ENCODE measurements around the gene CA10. TPM values are rescaled to one million over a fixed set of nuclear protein-coding genes. Genes with fewer than 3 reads are reported as not detected.

The CA10 gene
- polyA plus RNA-seq, 1 donor (not counting 4 experiments of a cell fraction or from before 2014, with no cell fraction given), result 2.9 TPM

DNA sequence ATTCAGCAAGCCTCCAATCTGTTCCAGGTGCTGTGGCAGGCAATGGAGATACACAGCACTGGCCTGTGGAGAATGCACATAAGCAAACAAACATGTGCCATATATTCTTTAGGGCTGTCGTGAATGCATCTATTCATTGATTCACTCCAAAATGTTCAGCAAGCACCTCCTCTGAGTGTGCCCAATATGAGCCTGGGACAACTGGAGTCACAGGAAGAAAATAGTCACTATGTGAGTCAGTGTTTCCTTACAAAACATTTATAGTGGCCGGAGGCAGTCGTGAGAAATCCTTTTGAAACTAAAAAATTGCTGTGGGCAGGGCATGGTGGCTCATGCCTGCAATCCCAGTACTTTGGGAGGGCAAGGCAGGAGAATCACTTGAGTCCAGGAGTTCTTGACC, 310.1 kb downstream of the CA10 start:
- dilution Hi-C loops (cut with MboI; ENCODE audit: extremely low pct_ligation_motif_present, low sequenced_read_pairs), result no loop called here
- no peaks in the 10 kb centered on the region for H3K36me3 ChIP-seq (ENCODE audit: control insufficient read depth in 2 of 2, extremely low read depth in 1 of 2, insufficient read depth in 2 of 2, low read length in 2 of 2)
- H3K4me3 ChIP-seq (ENCODE audit: control insufficient read depth in 2 of 3, extremely low read depth in 1 of 3, insufficient read depth in 2 of 3, low read depth in 1 of 3, low read length in 3 of 3), result no peak overlapping the region
- TF ChIP-seq, protein P1, sequence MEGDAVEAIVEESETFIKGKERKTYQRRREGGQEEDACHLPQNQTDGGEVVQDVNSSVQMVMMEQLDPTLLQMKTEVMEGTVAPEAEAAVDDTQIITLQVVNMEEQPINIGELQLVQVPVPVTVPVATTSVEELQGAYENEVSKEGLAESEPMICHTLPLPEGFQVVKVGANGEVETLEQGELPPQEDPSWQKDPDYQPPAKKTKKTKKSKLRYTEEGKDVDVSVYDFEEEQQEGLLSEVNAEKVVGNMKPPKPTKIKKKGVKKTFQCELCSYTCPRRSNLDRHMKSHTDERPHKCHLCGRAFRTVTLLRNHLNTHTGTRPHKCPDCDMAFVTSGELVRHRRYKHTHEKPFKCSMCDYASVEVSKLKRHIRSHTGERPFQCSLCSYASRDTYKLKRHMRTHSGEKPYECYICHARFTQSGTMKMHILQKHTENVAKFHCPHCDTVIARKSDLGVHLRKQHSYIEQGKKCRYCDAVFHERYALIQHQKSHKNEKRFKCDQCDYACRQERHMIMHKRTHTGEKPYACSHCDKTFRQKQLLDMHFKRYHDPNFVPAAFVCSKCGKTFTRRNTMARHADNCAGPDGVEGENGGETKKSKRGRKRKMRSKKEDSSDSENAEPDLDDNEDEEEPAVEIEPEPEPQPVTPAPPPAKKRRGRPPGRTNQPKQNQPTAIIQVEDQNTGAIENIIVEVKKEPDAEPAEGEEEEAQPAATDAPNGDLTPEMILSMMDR (optimal IDR thresholded peaks at IDR 0.05 in 1 of 3, IDR thresholded peaks at IDR 0.05 in 1 of 3, conservative IDR thresholded peaks at IDR 0.05 in 1 of 3; ENCODE audit: extremely low read depth in 1 of 3, insufficient read depth in 2 of 3, low read length in 3 of 3), result no peak
- peak; percentile 23 for DNase-seq (ENCODE audit: low read depth, low spot score)
- H3K9me3 ChIP-seq (ENCODE audit: control insufficient read depth, low read depth, low read length), result no peaks in the 10 kb centered on the region
- H3K4me2 ChIP-seq (ENCODE audit: control insufficient read depth, extremely low read depth, insufficient read depth, low read depth, low read length), result no peak overlapping the region
- no peaks in the 10 kb centered on the region for H3K4me1 ChIP-seq (ENCODE audit: control insufficient read depth, extremely low read depth, insufficient read depth, low read length)
- no peak overlapping the region for H2AFZ ChIP-seq (ENCODE audit: control insufficient read depth, low read length)
- FAIRE-seq, result no peak
- H3K9ac ChIP-seq (ENCODE audit: control insufficient read depth, extremely low read depth, insufficient read depth, low read length), result no peak overlapping the region
- H4K20me1 ChIP-seq (ENCODE audit: control insufficient read depth, extremely low read depth, insufficient read depth, low read length), result no peaks in the 10 kb centered on the region
- no peaks in the 10 kb centered on the region for H3K9me1 ChIP-seq (ENCODE audit: control insufficient read depth, extremely low read depth, insufficient read depth, low read length)
- H3K79me2 ChIP-seq (ENCODE audit: control insufficient read depth, insufficient read depth, low read length), result no peaks in the 10 kb centered on the region
- H3K27ac ChIP-seq (ENCODE audit: control insufficient read depth, insufficient read depth, low read length), result no peak overlapping the region
- no peaks in the 10 kb centered on the region for H3K27me3 ChIP-seq (ENCODE audit: control insufficient read depth, extremely low read depth, insufficient read depth, low read length)

DNA sequence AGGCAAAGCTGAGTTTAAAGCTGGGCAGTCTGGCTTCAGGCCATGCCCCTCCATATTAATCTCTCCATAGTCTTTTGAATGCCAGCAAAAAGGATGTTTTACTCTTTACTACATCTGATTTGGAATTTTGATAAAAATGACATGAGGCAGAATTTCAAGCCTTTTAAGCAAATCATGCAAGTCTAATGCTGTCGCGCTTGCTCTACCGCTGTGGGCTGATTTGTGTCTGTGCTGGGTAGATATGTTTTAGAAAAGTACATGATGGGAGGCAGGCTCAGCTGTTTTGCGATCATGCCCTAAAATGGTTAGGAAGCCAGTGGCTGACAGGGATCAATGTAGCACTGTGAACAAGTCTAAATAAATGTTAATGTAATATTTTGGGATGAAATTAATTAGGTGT, 311.9 kb downstream of the CA10 start:
- H3K9me1 ChIP-seq (ENCODE audit: control insufficient read depth, extremely low read depth, insufficient read depth, low read length), result no peaks in the 10 kb centered on the region
- no peak for FAIRE-seq
- no peaks in the 10 kb centered on the region for H3K79me2 ChIP-seq (ENCODE audit: control insufficient read depth, insufficient read depth, low read length)
- dilution Hi-C loops (cut with MboI; ENCODE audit: extremely low pct_ligation_motif_present, low sequenced_read_pairs), result no loop called here
- H3K9ac ChIP-seq (ENCODE audit: control insufficient read depth, extremely low read depth, insufficient read depth, low read length), result no peak overlapping the region
- H3K27ac ChIP-seq (ENCODE audit: control insufficient read depth, insufficient read depth, low read length), result no peak overlapping the region
- DNase-seq (ENCODE audit: low read depth, low spot score), result no peak
- H3K36me3 ChIP-seq (ENCODE audit: control insufficient read depth in 2 of 2, extremely low read depth in 1 of 2, insufficient read depth in 2 of 2, low read length in 2 of 2), result no peaks in the 10 kb centered on the region
- no peaks in the 10 kb centered on the region for H3K9me3 ChIP-seq (ENCODE audit: control insufficient read depth, low read depth, low read length)
- H3K4me2 ChIP-seq (ENCODE audit: control insufficient read depth, extremely low read depth, insufficient read depth, low read depth, low read length), result no peak overlapping the region
- H4K20me1 ChIP-seq (ENCODE audit: control insufficient read depth, extremely low read depth, insufficient read depth, low read length), result no peaks in the 10 kb centered on the region
- TF ChIP-seq EZH2 (IDR thresholded peaks at IDR 0.05; ENCODE audit: low read length), result no peak
- TF ChIP-seq, protein P1 (optimal IDR thresholded peaks at IDR 0.05 in 1 of 3, IDR thresholded peaks at IDR 0.05 in 1 of 3, conservative IDR thresholded peaks at IDR 0.05 in 1 of 3; ENCODE audit: extremely low read depth in 1 of 3, insufficient read depth in 2 of 3, low read length in 3 of 3), result no peak
- H3K4me1 ChIP-seq (ENCODE audit: control insufficient read depth, extremely low read depth, insufficient read depth, low read length), result no peaks in the 10 kb centered on the region
- H3K4me3 ChIP-seq (ENCODE audit: control insufficient read depth in 2 of 3, extremely low read depth in 1 of 3, insufficient read depth in 2 of 3, low read depth in 1 of 3, low read length in 3 of 3), result no peak overlapping the region
- no peaks in the 10 kb centered on the region for H3K27me3 ChIP-seq (ENCODE audit: control insufficient read depth, extremely low read depth, insufficient read depth, low read length)
- H2AFZ ChIP-seq (ENCODE audit: control insufficient read depth, low read length), result no peak overlapping the region

All from keratinocyte (primary cell).